ENCODE data around the gene SPACA9.

SPACA9 gene

GRCh38 chr9:132923346-132923902 lies 44.7 kb downstream of the SPACA9 start:
- TF ChIP-seq ZNF274 (IDR thresholded peaks at IDR 0.05; ENCODE audit: low read depth, low read length) = no peak
- no peak overlapping the region for H3K4me3 ChIP-seq (ENCODE audit: low read length)

GRCh38 chr9:132927704-132928103 lies 49.0 kb downstream of the SPACA9 start:
- H3K4me3 ChIP-seq (ENCODE audit: low read length) = no peak overlapping the region
- TF ChIP-seq ZNF274 (IDR thresholded peaks at IDR 0.05; ENCODE audit: low read depth, low read length) = no peak

- TF ChIP-seq ZNF274 (IDR thresholded peaks at IDR 0.05; ENCODE audit: low read depth, low read length) = no peak
- no peak overlapping the region for H3K4me3 ChIP-seq (ENCODE audit: low read length)
These were observed 52.6 kb downstream of the SPACA9 start for GRCh38 chr9:132931178-132931735.

- no peak for TF ChIP-seq ZNF274 (IDR thresholded peaks at IDR 0.05; ENCODE audit: low read depth, low read length)
- no peak overlapping the region for H3K4me3 ChIP-seq (ENCODE audit: low read length)
These were observed 56.3 kb downstream of the SPACA9 start for GRCh38 chr9:132935026-132935425.

- TF ChIP-seq ZNF274 (IDR thresholded peaks at IDR 0.05; ENCODE audit: low read depth, low read length) = no peak
- no peak overlapping the region for H3K4me3 ChIP-seq (ENCODE audit: low read length)
These were observed 58.8 kb downstream of the SPACA9 start for GRCh38 chr9:132937463-132937901.

- no peak overlapping the region for H3K4me3 ChIP-seq (ENCODE audit: low read length)
- no peak for TF ChIP-seq ZNF274 (IDR thresholded peaks at IDR 0.05; ENCODE audit: low read depth, low read length)
These were observed 60.5 kb downstream of the SPACA9 start for GRCh38 chr9:132939169-132939568.
